Osteoblast (primary cell): Measurements from ENCODE around the gene PSMC3. TPM values are rescaled to one million over a fixed set of nuclear protein-coding genes. Genes with fewer than 3 reads are reported as not detected.

ENCODE experiments used
- DNase-seq: peaks from one replicate; pipeline ENCODE4 v3.0.0; 2011; ENCODE audit warnings: low spot score, mixed read lengths; ENCODE audit not compliant: insufficient read length; ENCODE audit errors: missing footprints
- H2AFZ ChIP-seq: 2 replicates; pipeline ENCODE4 v1.6.0; 2011; ENCODE audit warnings: mild to moderate bottlenecking, low read length
- H3K27ac ChIP-seq: 2 replicates; pipeline ENCODE4 v1.5.1; 2011; ENCODE audit warnings: mild to moderate bottlenecking, low read depth, low read length, moderate library complexity
- H3K27me3 ChIP-seq: 2 replicates; pipeline ENCODE4 v1.6.0; 2012; ENCODE audit warnings: mild to moderate bottlenecking, control low read depth, inconsistent platforms, low read length, moderate library complexity; ENCODE audit not compliant: insufficient read depth
- H3K36me3 ChIP-seq: 2 replicates; pipeline ENCODE4 v1.5.1; 2011; ENCODE audit warnings: mild to moderate bottlenecking, low read length, control low read depth, moderate library complexity; ENCODE audit not compliant: insufficient read depth
- H3K4me1 ChIP-seq: 2 replicates; pipeline ENCODE4 v1.5.1; 2011; ENCODE audit warnings: mild to moderate bottlenecking, low read length, control low read depth, moderate library complexity; ENCODE audit not compliant: insufficient read depth
- H3K4me2 ChIP-seq: 2 replicates; pipeline ENCODE4 v1.6.0; 2011; ENCODE audit warnings: mild to moderate bottlenecking, low read length; ENCODE audit not compliant: insufficient read depth
- H3K4me3 ChIP-seq: fragments of 200-600 bp; sonication (generic); 3 replicates; pipeline ENCODE4 v1.5.1; 2012; ENCODE audit warnings: mild to moderate bottlenecking, low read length, inconsistent platforms; ENCODE audit not compliant: insufficient read depth
- H3K79me2 ChIP-seq: 2 replicates; pipeline ENCODE4 v1.6.0; 2012; ENCODE audit warnings: mild to moderate bottlenecking, low read length, control low read depth, inconsistent platforms; ENCODE audit not compliant: insufficient read depth
- H3K9me3 ChIP-seq: 2 replicates; pipeline ENCODE4 v1.5.1; 2011; ENCODE audit warnings: low read depth, low read length, control low read depth
- H4K20me1 ChIP-seq: 2 replicates; pipeline ENCODE4 v1.6.0; 2012; ENCODE audit warnings: mild to moderate bottlenecking, low read length, control low read depth; ENCODE audit not compliant: insufficient read depth
- total RNA-seq: library from RNA; depleted of rRNA; stranded (reverse); fragments of >200 nt; gene quantifications from 2 replicates; pipeline ENCODE4 v1.2.3, GENCODE V29; 2012
- TF ChIP-seq, protein P1 (sequence below): IDR thresholded peaks from 2 replicates; pipeline ENCODE4 v1.5.1; 2011; ENCODE audit warnings: mild to moderate bottlenecking, low read depth, low read length, moderate library complexity; ENCODE audit errors: extremely low read depth

PSMC3 gene
- total RNA-seq, 1 donor, result 124 TPM

DNA sequence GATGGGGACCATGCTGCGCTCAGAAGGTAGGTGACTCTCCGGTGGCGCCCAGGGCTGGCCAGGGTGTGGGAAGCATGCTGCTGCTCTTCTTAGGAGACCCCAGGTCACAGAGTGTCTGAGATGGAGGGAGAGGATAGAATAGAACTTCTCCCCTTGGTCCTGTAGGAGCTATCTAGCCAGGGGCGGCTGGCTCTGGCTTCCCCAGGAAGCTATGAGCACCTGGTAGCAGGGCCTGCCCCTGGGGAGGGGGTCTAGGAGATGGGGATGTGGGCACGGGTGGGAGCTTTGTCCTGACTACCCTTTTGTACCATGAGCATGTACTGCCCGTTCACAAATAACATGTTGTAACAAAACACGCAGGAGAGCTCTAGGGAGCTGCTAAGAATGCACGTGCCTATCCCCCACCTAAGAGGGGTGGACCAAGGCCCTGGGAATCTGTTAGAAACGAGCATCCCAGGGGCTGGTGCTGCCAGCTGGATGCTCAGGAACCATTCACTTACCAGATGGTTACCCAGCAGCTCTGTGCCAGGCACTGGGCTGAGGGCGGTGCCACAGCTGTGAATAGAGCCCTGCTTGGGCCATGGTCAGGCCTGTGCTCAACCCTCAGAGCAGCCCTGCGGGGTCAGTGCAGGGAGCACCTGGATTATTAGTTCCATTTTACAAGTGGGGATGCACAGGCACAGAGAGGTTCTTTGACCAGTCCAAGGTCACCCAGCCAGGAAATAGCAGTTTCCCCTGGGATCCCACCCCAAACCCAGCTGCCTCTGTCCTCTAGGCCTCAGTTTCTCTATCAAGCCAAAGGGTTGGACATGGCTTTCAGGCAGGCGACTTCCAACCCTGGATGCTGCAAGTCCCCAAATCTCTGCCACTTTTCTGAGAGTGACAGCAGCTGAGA lies 15.6 kb downstream of the PSMC3 start:
- no peaks in the 10 kb centered on the region for H3K9me3 ChIP-seq
- peaks cover 30% of the 10 kb centered on the region for H4K20me1 ChIP-seq
- H2AFZ ChIP-seq, result no peak overlapping the region
- peaks cover 51% of the 10 kb centered on the region for H3K4me1 ChIP-seq
- peaks cover 37% of the 10 kb centered on the region for H3K36me3 ChIP-seq
- peak overlapping the region; percentile 99 for H3K4me3 ChIP-seq
- no peaks in the 10 kb centered on the region for H3K27me3 ChIP-seq
- H3K27ac ChIP-seq, result no peak overlapping the region
- TF ChIP-seq, protein P1, sequence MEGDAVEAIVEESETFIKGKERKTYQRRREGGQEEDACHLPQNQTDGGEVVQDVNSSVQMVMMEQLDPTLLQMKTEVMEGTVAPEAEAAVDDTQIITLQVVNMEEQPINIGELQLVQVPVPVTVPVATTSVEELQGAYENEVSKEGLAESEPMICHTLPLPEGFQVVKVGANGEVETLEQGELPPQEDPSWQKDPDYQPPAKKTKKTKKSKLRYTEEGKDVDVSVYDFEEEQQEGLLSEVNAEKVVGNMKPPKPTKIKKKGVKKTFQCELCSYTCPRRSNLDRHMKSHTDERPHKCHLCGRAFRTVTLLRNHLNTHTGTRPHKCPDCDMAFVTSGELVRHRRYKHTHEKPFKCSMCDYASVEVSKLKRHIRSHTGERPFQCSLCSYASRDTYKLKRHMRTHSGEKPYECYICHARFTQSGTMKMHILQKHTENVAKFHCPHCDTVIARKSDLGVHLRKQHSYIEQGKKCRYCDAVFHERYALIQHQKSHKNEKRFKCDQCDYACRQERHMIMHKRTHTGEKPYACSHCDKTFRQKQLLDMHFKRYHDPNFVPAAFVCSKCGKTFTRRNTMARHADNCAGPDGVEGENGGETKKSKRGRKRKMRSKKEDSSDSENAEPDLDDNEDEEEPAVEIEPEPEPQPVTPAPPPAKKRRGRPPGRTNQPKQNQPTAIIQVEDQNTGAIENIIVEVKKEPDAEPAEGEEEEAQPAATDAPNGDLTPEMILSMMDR, result no peak
- H3K4me2 ChIP-seq, result peak overlapping the region; percentile 100
- H3K79me2 ChIP-seq, result peaks cover 41% of the 10 kb centered on the region
- DNase-seq, result peak; percentile 69

DNA sequence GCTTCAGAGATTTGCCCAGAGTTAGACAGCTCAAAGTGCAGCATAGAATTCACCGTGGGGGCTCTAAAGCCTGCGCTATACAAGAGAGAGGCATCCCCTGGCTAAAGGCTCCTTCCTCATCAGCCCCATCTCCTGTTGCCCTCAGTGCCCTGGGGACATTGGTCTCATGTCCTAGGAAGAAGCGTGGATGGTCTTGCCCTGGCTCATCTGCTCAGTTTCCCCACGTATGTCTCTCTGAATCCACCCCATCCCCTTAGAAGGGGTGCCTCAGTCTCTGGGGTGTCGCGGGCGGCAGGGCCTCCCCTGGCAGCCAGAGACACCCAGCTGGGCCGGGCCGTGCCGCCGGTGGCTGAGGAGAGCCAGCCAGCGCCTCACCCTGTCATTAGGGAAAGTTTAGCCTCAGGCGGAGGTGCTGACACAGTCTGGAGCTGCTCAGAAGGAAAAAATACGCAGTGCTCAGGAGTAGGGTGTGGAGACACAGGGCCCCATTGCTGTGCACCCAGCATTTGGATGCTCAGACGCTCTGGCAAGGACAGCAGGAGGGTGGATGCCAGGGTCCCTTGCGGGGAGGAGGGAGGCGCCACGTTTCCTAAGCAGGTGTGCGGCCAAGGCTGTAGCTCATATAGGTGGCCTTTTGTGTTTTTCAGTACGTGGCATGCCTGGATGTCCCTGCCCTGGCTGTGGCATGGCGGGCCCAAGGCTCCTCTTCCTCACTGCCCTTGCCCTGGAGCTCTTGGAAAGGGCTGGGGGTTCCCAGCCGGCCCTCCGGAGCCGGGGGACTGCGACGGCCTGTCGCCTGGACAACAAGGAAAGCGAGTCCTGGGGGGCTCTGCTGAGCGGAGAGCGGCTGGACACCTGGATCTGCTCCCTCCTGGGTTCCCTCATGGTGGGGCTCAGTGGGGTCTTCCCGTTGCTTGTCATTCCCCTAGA lies 16.5 kb downstream of the PSMC3 start:
- Histone ChIP-seq H3K4me3 (peak overlapping the region; percentile 99), H4K20me1 (peaks cover 30% of the 10 kb centered on the region), H3K27ac (peak overlapping the region; percentile 98), H3K79me2 (peaks cover 37% of the 10 kb centered on the region), H3K4me1 (peaks cover 47% of the 10 kb centered on the region), H3K9me3 (no peaks in the 10 kb centered on the region), H3K27me3 (no peaks in the 10 kb centered on the region), H3K4me2 (peak overlapping the region; percentile 100), H2AFZ (no peak overlapping the region), H3K36me3 (peaks cover 30% of the 10 kb centered on the region)
- TF ChIP-seq, protein P1, result no peak
- peak; percentile 89 for DNase-seq

DNA sequence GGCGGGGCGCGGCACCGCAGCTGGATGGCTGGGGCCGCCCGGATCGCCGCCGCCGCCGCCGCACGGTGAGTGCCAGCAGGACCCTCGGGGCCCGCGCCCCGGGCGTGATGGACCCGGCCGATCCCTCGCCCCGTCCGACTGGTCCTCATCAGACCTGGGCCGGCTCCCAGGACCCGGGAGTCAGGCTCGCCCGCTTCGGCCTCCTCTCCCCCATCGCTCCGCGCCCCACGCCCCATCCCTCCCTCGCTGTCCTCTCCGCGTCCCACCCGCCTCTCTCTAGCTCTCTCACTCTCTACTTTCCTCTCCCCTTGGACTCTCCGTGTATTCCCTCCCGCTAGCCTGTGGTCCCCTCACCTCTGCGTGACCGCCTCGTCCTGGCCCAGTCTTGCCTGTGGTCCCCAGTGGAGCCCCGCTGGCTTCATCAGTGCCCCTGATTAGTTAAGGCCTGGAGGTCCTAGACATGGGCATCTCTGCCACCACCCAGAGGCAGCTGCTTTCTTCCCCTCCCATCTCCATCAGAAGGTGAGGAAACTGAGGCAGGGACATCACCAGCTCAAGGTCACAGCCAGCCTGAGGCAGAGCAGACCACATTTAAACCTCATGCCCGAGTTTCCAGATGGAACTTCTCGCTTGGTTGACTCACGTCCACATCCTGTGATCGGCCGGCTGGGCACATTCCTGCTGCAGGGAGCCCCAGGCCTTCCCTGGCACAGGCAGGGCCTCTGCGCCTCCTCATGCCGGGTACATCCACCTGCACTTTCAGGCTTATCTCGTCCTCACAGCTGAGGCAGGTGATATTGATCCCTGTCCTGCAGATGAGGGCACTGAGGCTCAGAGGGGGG lies 17.4 kb downstream of the PSMC3 start:
- Histone ChIP-seq H2AFZ (peak overlapping the region; percentile 83), H3K36me3 (peaks cover 21% of the 10 kb centered on the region), H4K20me1 (peaks cover 27% of the 10 kb centered on the region), H3K27me3 (no peaks in the 10 kb centered on the region), H3K4me1 (peaks cover 39% of the 10 kb centered on the region), H3K4me2 (peak overlapping the region; percentile 100), H3K9me3 (no peaks in the 10 kb centered on the region), H3K4me3 (peak overlapping the region; percentile 99), H3K79me2 (peaks cover 37% of the 10 kb centered on the region), H3K27ac (peak overlapping the region; percentile 98)
- TF ChIP-seq, protein P1, result no peak
- DNase-seq, result peak; percentile 99
